ENCODE data around the gene MGAT5. TPM values are rescaled to one million over a fixed set of nuclear protein-coding genes. Genes with fewer than 3 reads are reported as not detected.

The MGAT5 gene
- total RNA-seq, 1 donor from 2014 or later: 32.5 TPM

GRCh38 chr2:134212746-134213145 is 41.1 kb upstream of the MGAT5 start:
- DNase-seq (ENCODE audit: low read depth): no peak
- TF ChIP-seq CTCF (IDR thresholded peaks at IDR 0.05; ENCODE audit: insufficient read depth, low read length, poor library complexity, severe bottlenecking): no peak
- H3K4me3 ChIP-seq (ENCODE audit: low read depth, low read length): no peak overlapping the region

GRCh38 chr2:134216152-134216829 is 37.6 kb upstream of the MGAT5 start:
- no peak overlapping the region for H3K4me3 ChIP-seq (ENCODE audit: low read depth, low read length)
- no peaks in the 10 kb centered on the region for H3K27me3 ChIP-seq (ENCODE audit: control insufficient read depth, insufficient read depth, low read length)
- H3K36me3 ChIP-seq (ENCODE audit: control insufficient read depth, insufficient read depth, low read length): no peaks in the 10 kb centered on the region
- TF ChIP-seq CTCF (IDR thresholded peaks at IDR 0.05; ENCODE audit: insufficient read depth, low read length, poor library complexity, severe bottlenecking): no peak
- no peak for DNase-seq (ENCODE audit: low read depth)

More at GRCh38 chr2:134212746-134213145, 41.1 kb upstream of the MGAT5 start:
- Histone ChIP-seq H3K36me3 (ENCODE audit: control insufficient read depth, insufficient read depth, low read length) (no peaks in the 10 kb centered on the region), H3K27me3 (ENCODE audit: control insufficient read depth, insufficient read depth, low read length) (no peaks in the 10 kb centered on the region)

- Histone ChIP-seq H3K36me3 (ENCODE audit: control insufficient read depth, insufficient read depth, low read length) (no peaks in the 10 kb centered on the region), H3K27me3 (ENCODE audit: control insufficient read depth, insufficient read depth, low read length) (no peaks in the 10 kb centered on the region), H3K4me3 (ENCODE audit: low read depth, low read length) (no peak overlapping the region)
- no peak for DNase-seq (ENCODE audit: low read depth)
- TF ChIP-seq CTCF (IDR thresholded peaks at IDR 0.05; ENCODE audit: insufficient read depth, low read length, poor library complexity, severe bottlenecking): no peak
Observed at GRCh38 chr2:134217351-134217750, 36.5 kb upstream of the MGAT5 start.

- H3K27me3 ChIP-seq (ENCODE audit: control insufficient read depth, insufficient read depth, low read length): no peaks in the 10 kb centered on the region
- DNase-seq (ENCODE audit: low read depth): no peak
- H3K4me3 ChIP-seq (ENCODE audit: low read depth, low read length): no peak overlapping the region
- no peaks in the 10 kb centered on the region for H3K36me3 ChIP-seq (ENCODE audit: control insufficient read depth, insufficient read depth, low read length)
- no peak for TF ChIP-seq CTCF (IDR thresholded peaks at IDR 0.05; ENCODE audit: insufficient read depth, low read length, poor library complexity, severe bottlenecking)
Observed at GRCh38 chr2:134217924-134218323, 35.9 kb upstream of the MGAT5 start.

DNA sequence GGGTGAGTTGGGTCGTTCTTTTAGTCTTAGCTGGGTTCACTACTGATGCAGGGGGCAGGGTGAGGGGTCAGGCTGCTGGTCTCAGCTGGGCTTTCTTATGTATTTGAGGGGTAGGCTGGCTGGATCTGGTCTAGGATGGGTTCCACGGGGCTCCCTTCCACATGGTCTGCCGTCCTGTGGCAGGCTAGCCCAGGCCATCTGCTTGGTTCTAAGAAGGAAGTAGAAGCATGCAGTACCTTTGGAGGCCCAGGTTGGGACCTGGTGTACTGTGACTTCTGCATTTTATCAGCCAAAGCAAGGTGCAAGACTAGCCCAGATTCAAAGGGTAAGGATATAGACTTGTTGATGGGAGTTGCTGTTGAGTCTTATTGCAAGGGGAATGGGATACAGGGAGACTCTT is 35.5 kb upstream of the MGAT5 start:
- Histone ChIP-seq H3K27me3 (ENCODE audit: control insufficient read depth, insufficient read depth, low read length) (no peaks in the 10 kb centered on the region), H3K4me3 (ENCODE audit: low read depth, low read length) (no peak overlapping the region), H3K36me3 (ENCODE audit: control insufficient read depth, insufficient read depth, low read length) (no peaks in the 10 kb centered on the region)
- TF ChIP-seq CTCF (IDR thresholded peaks at IDR 0.05; ENCODE audit: insufficient read depth, low read length, poor library complexity, severe bottlenecking): no peak
- DNase-seq (ENCODE audit: low read depth): no peak

Data from kidney epithelial cell (primary cell).